ENCODE results near the gene MRFAP1L1.

DNA sequence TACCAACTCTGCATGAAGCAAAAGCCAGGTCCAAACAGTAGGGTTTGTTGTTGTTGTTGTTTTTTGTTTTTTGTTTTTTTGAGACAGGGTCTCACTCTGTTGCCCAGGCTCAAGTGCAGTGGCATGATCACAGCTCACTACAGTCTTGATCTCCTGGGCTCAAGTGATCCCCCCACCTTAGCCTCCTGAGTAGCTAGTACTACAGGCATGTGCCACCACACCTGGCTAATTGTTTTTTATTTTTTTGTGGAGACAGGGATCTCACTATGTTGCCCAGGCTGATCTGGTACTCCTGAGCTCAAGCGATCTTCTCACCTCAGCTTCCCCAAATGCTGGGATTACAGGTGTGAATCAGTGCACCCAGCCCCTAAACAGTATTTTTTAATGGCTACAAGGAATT is 9.8 kb downstream of the MRFAP1L1 start:
- TF ChIP-seq, protein P1, sequence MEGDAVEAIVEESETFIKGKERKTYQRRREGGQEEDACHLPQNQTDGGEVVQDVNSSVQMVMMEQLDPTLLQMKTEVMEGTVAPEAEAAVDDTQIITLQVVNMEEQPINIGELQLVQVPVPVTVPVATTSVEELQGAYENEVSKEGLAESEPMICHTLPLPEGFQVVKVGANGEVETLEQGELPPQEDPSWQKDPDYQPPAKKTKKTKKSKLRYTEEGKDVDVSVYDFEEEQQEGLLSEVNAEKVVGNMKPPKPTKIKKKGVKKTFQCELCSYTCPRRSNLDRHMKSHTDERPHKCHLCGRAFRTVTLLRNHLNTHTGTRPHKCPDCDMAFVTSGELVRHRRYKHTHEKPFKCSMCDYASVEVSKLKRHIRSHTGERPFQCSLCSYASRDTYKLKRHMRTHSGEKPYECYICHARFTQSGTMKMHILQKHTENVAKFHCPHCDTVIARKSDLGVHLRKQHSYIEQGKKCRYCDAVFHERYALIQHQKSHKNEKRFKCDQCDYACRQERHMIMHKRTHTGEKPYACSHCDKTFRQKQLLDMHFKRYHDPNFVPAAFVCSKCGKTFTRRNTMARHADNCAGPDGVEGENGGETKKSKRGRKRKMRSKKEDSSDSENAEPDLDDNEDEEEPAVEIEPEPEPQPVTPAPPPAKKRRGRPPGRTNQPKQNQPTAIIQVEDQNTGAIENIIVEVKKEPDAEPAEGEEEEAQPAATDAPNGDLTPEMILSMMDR (IDR thresholded peaks at IDR 0.05) = no peak
- no peak for TF ChIP-seq POLR2A (IDR thresholded peaks at IDR 0.05)

Measured in heart left ventricle (tissue), 13 donors.